BJ (cell line): ENCODE data around the gene HHLA2. TPM values are rescaled to one million over a fixed set of nuclear protein-coding genes. Genes with fewer than 3 reads are reported as not detected.

Experiments used
- CTCF ChIA-PET: fragments of 350-600 bp; formaldehyde crosslinking; extraction: SDS; loops from one replicate; lab custom pipeline; 2021; ENCODE audit warnings: antibody characterized with exemption, inconsistent platforms; lab: Yijun Ruan, JAX
- POLR2A ChIA-PET: fragments of 300-600 bp; sonication (Branson Sonifier 250); formaldehyde crosslinking; extraction: SDS; loops from one replicate; lab custom pipeline; 2021; ENCODE audit warnings: antibody characterized with exemption; lab: Charles Lee
- DNase-seq: peaks from one replicate; pipeline ENCODE4 v3.0.0-alpha.2; 2011; ENCODE audit warnings: low read depth
- H3K27me3 ChIP-seq: 2 replicates; pipeline ENCODE4 v1.6.0; 2011; ENCODE audit warnings: low read length; ENCODE audit not compliant: control insufficient read depth, insufficient read depth
- H3K36me3 ChIP-seq: 2 replicates; pipeline ENCODE4 v1.5.1; 2011; ENCODE audit warnings: low read length; ENCODE audit not compliant: control insufficient read depth, insufficient read depth
- H3K4me3 ChIP-seq: 2 replicates; pipeline ENCODE4 v1.5.1; 2011; ENCODE audit warnings: low read depth, mild to moderate bottlenecking, control low read depth, low read length
- CTCF ChIP-seq: IDR thresholded peaks from 2 replicates; pipeline ENCODE4 v1.5.1; 2011; ENCODE audit warnings: low read depth, mild to moderate bottlenecking, control low read depth, inconsistent platforms, low read length, moderate library complexity; ENCODE audit not compliant: insufficient read depth
- polyA plus RNA-seq: library from polyadenylated mRNA; depleted of rRNA; stranded (reverse); fragments of >200 nt; gene quantifications from 2 replicates; pipeline ENCODE4 v1.2.3, GENCODE V29; 2011

HHLA2 gene
- polyA plus RNA-seq, 1 experiment, result not detected

GRCh38 chr3:108293858-108294257 is 2.5 kb upstream of the HHLA2 start:
- H3K36me3 ChIP-seq, result no peaks in the 10 kb centered on the region
- no peak for TF ChIP-seq CTCF
- POLR2A ChIA-PET, result no interaction called here

GRCh38 chr3:108295421-108296175 is 750 bp upstream of the HHLA2 start:
- CTCF ChIA-PET, result no interaction called here
- no peak for TF ChIP-seq CTCF
- H3K36me3 ChIP-seq, result no peaks in the 10 kb centered on the region
- H3K4me3 ChIP-seq, result no peak overlapping the region
- no peaks in the 10 kb centered on the region for H3K27me3 ChIP-seq
- DNase-seq, result no peak
- POLR2A ChIA-PET, result no interaction called here

More at GRCh38 chr3:108293858-108294257, 2.5 kb upstream of the HHLA2 start:
- Histone ChIP-seq H3K27me3 (no peaks in the 10 kb centered on the region; the same call in 1 of the 2 replicates), H3K4me3 (no peak overlapping the region)
- no peak for DNase-seq
- CTCF ChIA-PET, result no interaction called here

GRCh38 chr3:108297647-108298046 is 1.3 kb downstream of the HHLA2 start:
- Histone ChIP-seq H3K36me3 (no peaks in the 10 kb centered on the region), H3K27me3 (no peaks in the 10 kb centered on the region), H3K4me3 (no peak overlapping the region)
- no peak for DNase-seq
- ChIA-PET POLR2A (no interaction called here), CTCF (no interaction called here)
- no peak for TF ChIP-seq CTCF

- no peak for DNase-seq
- Histone ChIP-seq H3K36me3 (no peaks in the 10 kb centered on the region), H3K4me3 (no peak overlapping the region), H3K27me3 (no peaks in the 10 kb centered on the region)
- no peak for TF ChIP-seq CTCF
- CTCF ChIA-PET, result no interaction called here
- POLR2A ChIA-PET, result no interaction called here
Observed at GRCh38 chr3:108298056-108298455, 1.7 kb downstream of the HHLA2 start.

GRCh38 chr3:108300103-108300849 is 3.9 kb downstream of the HHLA2 start:
- no peak for DNase-seq
- no peaks in the 10 kb centered on the region for H3K36me3 ChIP-seq
- ChIA-PET POLR2A (no interaction called here), CTCF (interaction anchor here (1.4 kb wide), 1 partner anchor 9 kb away, joined by 3 read pairs; no protein-coding TSS in a partner anchor)
- H3K27me3 ChIP-seq, result no peaks in the 10 kb centered on the region
- H3K4me3 ChIP-seq, result no peak overlapping the region
- TF ChIP-seq CTCF, result no peak
